SJSA1 (cell line): ENCODE results near the gene ANKRD29. TPM values are rescaled to one million over a fixed set of nuclear protein-coding genes. Genes with fewer than 3 reads are reported as not detected.

ENCODE experiments used
- DNase-seq, 2 experiments: peaks; one replicate each; pipeline ENCODE4 v3.0.0-alpha.2; 2015 to 2020; ENCODE audit warnings: low spot score in 2 of 2, low read depth in 1 of 2
- H3K27ac ChIP-seq: fragments of 250-450 bp; sonication (Bioruptor Pico); 2 replicates; pipeline ENCODE4 v1.5.1; 2020; ENCODE audit warnings: mild to moderate bottlenecking, moderate library complexity
- H3K27me3 ChIP-seq: fragments of 250-450 bp; sonication (Bioruptor Pico); replicated peaks from 2 replicates; pipeline ENCODE4 v1.5.1; 2020; ENCODE audit warnings: mild to moderate bottlenecking, moderate library complexity
- H3K36me3 ChIP-seq: fragments of 250-450 bp; sonication (Bioruptor Pico); 2 replicates; pipeline ENCODE4 v1.5.1; 2020; ENCODE audit warnings: mild to moderate bottlenecking
- H3K4me1 ChIP-seq: fragments of 250-450 bp; sonication (Bioruptor Pico); replicated peaks from 2 replicates; pipeline ENCODE4 v1.6.1; 2021; ENCODE audit warnings: mild to moderate bottlenecking
- H3K4me3 ChIP-seq: fragments of 250-450 bp; sonication (Bioruptor Pico); 2 replicates; pipeline ENCODE4 v1.5.1; 2020; ENCODE audit warnings: mild to moderate bottlenecking
- H3K9me3 ChIP-seq: fragments of 250-450 bp; sonication (Bioruptor Pico); replicated peaks from 2 replicates; pipeline ENCODE4 v1.5.1; 2020; ENCODE audit warnings: mild to moderate bottlenecking
- total RNA-seq: library from RNA; depleted of rRNA; stranded (reverse); fragments of >200 nt; shearing (Covaris generic); gene quantifications from 2 replicates; pipeline ENCODE4 v1.2.3, GENCODE V29; 2014

The ANKRD29 gene
- total RNA-seq, 1 experiment from 2014 or later: 0.34 TPM

GRCh38 chr18:23612434-23613090, 50.1 kb downstream of the ANKRD29 start:
- no peaks in the 10 kb centered on the region for H3K36me3 ChIP-seq
- no peak overlapping the region for H3K27ac ChIP-seq
- H3K4me1 ChIP-seq: no peaks in the 10 kb centered on the region
- H3K4me3 ChIP-seq: no peak overlapping the region
- DNase-seq: no peak
- no peaks in the 10 kb centered on the region for H3K9me3 ChIP-seq
- peaks cover 3% of the 10 kb centered on the region; the same call in 1 of the 2 replicates for H3K27me3 ChIP-seq

- Histone ChIP-seq H3K4me1 (no peaks in the 10 kb centered on the region), H3K9me3 (no peaks in the 10 kb centered on the region), H3K36me3 (no peaks in the 10 kb centered on the region), H3K4me3 (no peak overlapping the region), H3K27ac (no peak overlapping the region), H3K27me3 (peaks cover 3% of the 10 kb centered on the region; the same call in 1 of the 2 replicates)
- no peak for DNase-seq
Measured at GRCh38 chr18:23609390-23610023, 53.2 kb downstream of the ANKRD29 start.

- no peaks in the 10 kb centered on the region for H3K4me1 ChIP-seq
- H3K36me3 ChIP-seq: no peaks in the 10 kb centered on the region
- no peak for DNase-seq
- peaks cover 3% of the 10 kb centered on the region; the same call in 1 of the 2 replicates for H3K27me3 ChIP-seq
- H3K27ac ChIP-seq: no peak overlapping the region
- H3K4me3 ChIP-seq: no peak overlapping the region
- H3K9me3 ChIP-seq: no peaks in the 10 kb centered on the region
Measured at GRCh38 chr18:23608211-23608610, 54.5 kb downstream of the ANKRD29 start.

- DNase-seq: no peak
- Histone ChIP-seq H3K4me3 (no peak overlapping the region), H3K9me3 (no peaks in the 10 kb centered on the region), H3K27ac (no peak overlapping the region), H3K27me3 (peaks cover 3% of the 10 kb centered on the region; the same call in 1 of the 2 replicates), H3K4me1 (no peaks in the 10 kb centered on the region), H3K36me3 (no peaks in the 10 kb centered on the region)
Measured at GRCh38 chr18:23605941-23606340, 56.8 kb downstream of the ANKRD29 start.

GRCh38 chr18:23599809-23600208, 62.9 kb downstream of the ANKRD29 start:
- Histone ChIP-seq H3K4me1 (no peaks in the 10 kb centered on the region), H3K27ac (no peak overlapping the region), H3K36me3 (no peaks in the 10 kb centered on the region), H3K9me3 (no peaks in the 10 kb centered on the region), H3K27me3 (no peaks in the 10 kb centered on the region), H3K4me3 (no peak overlapping the region)
- no peak for DNase-seq

GRCh38 chr18:23596183-23596582, 66.5 kb downstream of the ANKRD29 start:
- DNase-seq: no peak
- H3K27me3 ChIP-seq: no peaks in the 10 kb centered on the region
- no peak overlapping the region for H3K27ac ChIP-seq

GRCh38 chr18:23595591-23595990, 67.1 kb downstream of the ANKRD29 start:
- Histone ChIP-seq H3K27me3 (no peaks in the 10 kb centered on the region), H3K36me3 (no peaks in the 10 kb centered on the region), H3K27ac (no peak overlapping the region), H3K4me1 (peaks cover 12% of the 10 kb centered on the region), H3K4me3 (no peak overlapping the region), H3K9me3 (no peaks in the 10 kb centered on the region)
- DNase-seq: no peak

More at GRCh38 chr18:23596183-23596582, 66.5 kb downstream of the ANKRD29 start:
- H3K4me3 ChIP-seq: no peak overlapping the region
- no peaks in the 10 kb centered on the region for H3K36me3 ChIP-seq
- H3K4me1 ChIP-seq: peaks cover 9% of the 10 kb centered on the region
- H3K9me3 ChIP-seq: no peaks in the 10 kb centered on the region

GRCh38 chr18:23593720-23594119, 69.0 kb downstream of the ANKRD29 start:
- no peaks in the 10 kb centered on the region for H3K9me3 ChIP-seq
- H3K27ac ChIP-seq: peak overlapping the region; percentile 21
- no peak for DNase-seq
- H3K27me3 ChIP-seq: no peaks in the 10 kb centered on the region
- peaks cover 17% of the 10 kb centered on the region for H3K4me1 ChIP-seq
- no peaks in the 10 kb centered on the region for H3K36me3 ChIP-seq
- H3K4me3 ChIP-seq: no peak overlapping the region

- Histone ChIP-seq H3K9me3 (no peaks in the 10 kb centered on the region), H3K36me3 (no peaks in the 10 kb centered on the region), H3K27ac (no peak overlapping the region), H3K4me3 (no peak overlapping the region), H3K4me1 (peaks cover 19% of the 10 kb centered on the region), H3K27me3 (no peaks in the 10 kb centered on the region)
- DNase-seq: no peak
Measured at GRCh38 chr18:23592911-23593310, 69.8 kb downstream of the ANKRD29 start.

GRCh38 chr18:23591011-23591410, 71.7 kb downstream of the ANKRD29 start:
- no peaks in the 10 kb centered on the region for H3K9me3 ChIP-seq
- peaks cover 23% of the 10 kb centered on the region for H3K4me1 ChIP-seq
- no peak for DNase-seq
- no peak overlapping the region for H3K27ac ChIP-seq
- H3K36me3 ChIP-seq: peaks cover 6% of the 10 kb centered on the region; the same call in 1 of the 2 replicates
- H3K27me3 ChIP-seq: no peaks in the 10 kb centered on the region
- no peak overlapping the region for H3K4me3 ChIP-seq

- H3K27me3 ChIP-seq: no peaks in the 10 kb centered on the region
- H3K4me3 ChIP-seq: no peak overlapping the region
- peak; percentile 49 to 55 for DNase-seq
- peaks cover 32% of the 10 kb centered on the region for H3K4me1 ChIP-seq
- no peaks in the 10 kb centered on the region for H3K9me3 ChIP-seq
- no peak overlapping the region for H3K27ac ChIP-seq
- H3K36me3 ChIP-seq: peaks cover 6% of the 10 kb centered on the region; the same call in 1 of the 2 replicates
Measured at GRCh38 chr18:23588836-23589560, 73.7 kb downstream of the ANKRD29 start.

- Histone ChIP-seq H3K9me3 (no peaks in the 10 kb centered on the region), H3K4me1 (peaks cover 26% of the 10 kb centered on the region), H3K27me3 (no peaks in the 10 kb centered on the region), H3K36me3 (peaks cover 6% of the 10 kb centered on the region; the same call in 1 of the 2 replicates), H3K4me3 (peak overlapping the region; percentile 77), H3K27ac (no peak overlapping the region)
- no peak for DNase-seq
Measured at GRCh38 chr18:23587220-23587642, 75.5 kb downstream of the ANKRD29 start.

- Histone ChIP-seq H3K36me3 (peaks cover 9% of the 10 kb centered on the region; the same call in 1 of the 2 replicates), H3K27ac (peak within 1 kb of the TSS; percentile 98), H3K4me1 (peaks cover 33% of the 10 kb centered on the region), H3K9me3 (no peaks in the 10 kb centered on the region), H3K27me3 (no peaks in the 10 kb centered on the region), H3K4me3 (peak within 1 kb of the TSS; percentile 77)
- DNase-seq: peak; percentile 98
Measured at GRCh38 chr18:23586249-23587196, 76.2 kb downstream of the ANKRD29 start, which contains the start of gene NPC1. NPC1 (minus strand) TSS chr18:23586506; CDS start chr18:23586343, 163 bp downstream.
